ENCODE results near the gene EBF3. TPM values are rescaled to one million over a fixed set of nuclear protein-coding genes. Genes with fewer than 3 reads are reported as not detected.

The EBF3 gene
- total RNA-seq, 1 donor from 2014 or later = not detected

GRCh38 chr10:129792141-129792540 is 171.9 kb downstream of the EBF3 start:
- TF ChIP-seq CTCF (IDR thresholded peaks at IDR 0.05; ENCODE audit: insufficient read depth, low read length, poor library complexity, severe bottlenecking) = no peak
- Histone ChIP-seq H3K4me3 (ENCODE audit: low read depth, low read length) (no peak overlapping the region), H3K36me3 (ENCODE audit: control insufficient read depth, insufficient read depth, low read length) (no peaks in the 10 kb centered on the region), H3K27me3 (ENCODE audit: control insufficient read depth, insufficient read depth, low read length) (no peaks in the 10 kb centered on the region)
- DNase-seq (ENCODE audit: low read depth) = no peak

GRCh38 chr10:129790715-129791446 is 173.2 kb downstream of the EBF3 start:
- H3K27me3 ChIP-seq (ENCODE audit: control insufficient read depth, insufficient read depth, low read length) = no peaks in the 10 kb centered on the region
- DNase-seq (ENCODE audit: low read depth) = no peak
- no peak overlapping the region for H3K4me3 ChIP-seq (ENCODE audit: low read depth, low read length)
- no peaks in the 10 kb centered on the region for H3K36me3 ChIP-seq (ENCODE audit: control insufficient read depth, insufficient read depth, low read length)
- TF ChIP-seq CTCF (IDR thresholded peaks at IDR 0.05; ENCODE audit: insufficient read depth, low read length, poor library complexity, severe bottlenecking) = no peak

GRCh38 chr10:129788215-129788614 is 175.9 kb downstream of the EBF3 start:
- H3K4me3 ChIP-seq (ENCODE audit: low read depth, low read length) = no peak overlapping the region
- no peak for DNase-seq (ENCODE audit: low read depth)
- no peak for TF ChIP-seq CTCF (IDR thresholded peaks at IDR 0.05; ENCODE audit: insufficient read depth, low read length, poor library complexity, severe bottlenecking)
- H3K27me3 ChIP-seq (ENCODE audit: control insufficient read depth, insufficient read depth, low read length) = no peaks in the 10 kb centered on the region
- no peaks in the 10 kb centered on the region for H3K36me3 ChIP-seq (ENCODE audit: control insufficient read depth, insufficient read depth, low read length)

GRCh38 chr10:129787557-129787956 is 176.5 kb downstream of the EBF3 start:
- no peak overlapping the region for H3K4me3 ChIP-seq (ENCODE audit: low read depth, low read length)
- no peak for DNase-seq (ENCODE audit: low read depth)

GRCh38 chr10:129786216-129786615 is 177.9 kb downstream of the EBF3 start:
- Histone ChIP-seq H3K27me3 (ENCODE audit: control insufficient read depth, insufficient read depth, low read length) (no peaks in the 10 kb centered on the region), H3K36me3 (ENCODE audit: control insufficient read depth, insufficient read depth, low read length) (no peaks in the 10 kb centered on the region), H3K4me3 (ENCODE audit: low read depth, low read length) (no peak overlapping the region)
- no peak for DNase-seq (ENCODE audit: low read depth)
- TF ChIP-seq CTCF (IDR thresholded peaks at IDR 0.05; ENCODE audit: insufficient read depth, low read length, poor library complexity, severe bottlenecking) = no peak

More at GRCh38 chr10:129787557-129787956, 176.5 kb downstream of the EBF3 start:
- no peak for TF ChIP-seq CTCF (IDR thresholded peaks at IDR 0.05; ENCODE audit: insufficient read depth, low read length, poor library complexity, severe bottlenecking)
- Histone ChIP-seq H3K27me3 (ENCODE audit: control insufficient read depth, insufficient read depth, low read length) (no peaks in the 10 kb centered on the region), H3K36me3 (ENCODE audit: control insufficient read depth, insufficient read depth, low read length) (no peaks in the 10 kb centered on the region)

GRCh38 chr10:129785536-129785981 is 178.5 kb downstream of the EBF3 start:
- DNase-seq (ENCODE audit: low read depth) = no peak
- Histone ChIP-seq H3K36me3 (ENCODE audit: control insufficient read depth, insufficient read depth, low read length) (no peaks in the 10 kb centered on the region), H3K4me3 (ENCODE audit: low read depth, low read length) (no peak overlapping the region), H3K27me3 (ENCODE audit: control insufficient read depth, insufficient read depth, low read length) (no peaks in the 10 kb centered on the region)
- TF ChIP-seq CTCF (IDR thresholded peaks at IDR 0.05; ENCODE audit: insufficient read depth, low read length, poor library complexity, severe bottlenecking) = no peak

All from kidney epithelial cell (primary cell).